GM18951 (cell line): ENCODE data around the gene RASL12.

ENCODE experiments used
- POLR2A ChIP-seq: IDR thresholded peaks from 4 replicates; pipeline ENCODE4 v1.6.1; 2011; ENCODE audit warnings: mild to moderate bottlenecking; ENCODE audit not compliant: insufficient read length, insufficient read depth; ENCODE audit errors: extremely low read depth
- in situ Hi-C: fragments of 300-500 bp; cut with MboI; formaldehyde crosslinking; loops from one replicate; pipeline ENCODE4 v1.12.0; 2022; ENCODE audit warnings: low sequenced_read_pairs, mixed read lengths, inconsistent platforms; ENCODE audit not compliant: unreplicated experiment

The RASL12 gene

DNA sequence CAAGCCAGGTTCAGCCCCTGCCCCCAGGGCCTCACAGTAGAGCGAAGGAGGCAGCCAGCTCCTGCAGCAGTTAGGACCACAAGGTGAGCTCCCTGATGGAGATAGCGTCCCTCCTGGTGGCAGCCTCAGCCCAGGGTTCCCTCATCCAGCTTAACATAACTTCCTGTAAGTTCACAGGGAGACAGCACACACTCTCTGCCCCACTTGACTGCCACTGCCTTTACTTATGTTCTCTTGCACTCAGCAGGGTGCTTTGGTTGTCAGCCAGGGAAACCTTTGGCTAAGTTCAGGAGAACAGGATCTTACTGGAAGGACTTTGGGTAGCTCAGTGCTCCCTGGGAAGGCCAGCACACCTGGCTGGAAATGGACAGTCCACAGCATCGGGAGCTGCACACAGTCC, 19.6 kb upstream of the RASL12 start:
- in situ Hi-C loops: no loop called here
- no peak for TF ChIP-seq POLR2A

DNA sequence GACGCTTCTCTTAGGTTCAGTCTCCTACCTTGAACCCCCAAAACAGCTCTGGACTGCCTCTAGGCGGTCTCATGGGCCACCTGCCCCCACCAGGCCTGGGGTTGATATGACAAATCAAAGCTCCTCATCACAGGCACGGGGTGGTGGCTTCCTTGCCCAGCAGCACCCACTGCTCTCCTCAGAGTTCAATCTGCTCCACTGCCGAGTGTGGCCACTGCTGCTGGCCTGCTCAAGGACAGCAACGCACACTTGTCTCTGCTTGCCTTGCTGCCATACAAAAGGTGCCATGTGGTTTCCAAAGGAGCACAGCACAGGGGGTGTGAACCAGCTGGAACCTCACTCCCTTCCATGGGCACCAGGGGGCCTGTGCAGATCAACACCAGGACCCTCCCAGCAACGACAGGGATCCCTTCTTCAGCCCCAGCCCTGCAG, 18.9 kb upstream of the RASL12 start:
- in situ Hi-C loops: no loop called here
- no peak for TF ChIP-seq POLR2A

DNA sequence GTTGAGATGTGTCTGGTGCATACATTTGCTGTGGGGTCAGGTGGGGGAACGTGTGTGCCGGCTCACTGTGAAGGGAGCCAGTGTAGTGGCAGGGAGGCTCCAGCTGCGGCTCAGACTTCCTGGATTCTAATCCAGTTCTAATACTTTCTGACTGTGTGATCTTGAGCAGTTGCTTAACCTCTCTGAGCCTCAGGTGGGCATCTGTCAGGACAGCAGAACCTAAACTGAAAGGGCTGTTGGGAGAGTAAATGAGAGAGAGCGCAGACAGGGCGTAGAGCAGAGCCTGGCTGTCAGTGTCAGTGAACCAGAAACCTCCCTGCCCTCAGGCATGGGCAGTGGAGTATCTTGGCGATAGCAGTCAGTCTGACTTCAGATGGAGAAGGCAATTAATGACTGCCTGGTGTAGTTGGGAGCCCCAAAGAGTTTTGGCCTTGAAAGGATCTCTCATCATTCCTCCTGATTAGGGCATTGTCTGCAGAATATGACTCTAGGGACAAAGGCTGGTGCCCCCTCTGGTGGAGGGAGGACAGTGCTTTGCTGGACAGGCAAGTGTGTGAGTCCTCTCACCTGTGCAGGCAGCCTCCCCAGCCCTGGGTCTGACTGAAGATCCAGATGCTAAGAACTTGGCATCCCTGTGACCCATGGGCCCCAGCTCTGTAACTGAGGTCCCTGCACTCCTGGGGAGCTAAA, 18.3 kb upstream of the RASL12 start:
- in situ Hi-C loops: no loop called here
- TF ChIP-seq POLR2A: no peak

DNA sequence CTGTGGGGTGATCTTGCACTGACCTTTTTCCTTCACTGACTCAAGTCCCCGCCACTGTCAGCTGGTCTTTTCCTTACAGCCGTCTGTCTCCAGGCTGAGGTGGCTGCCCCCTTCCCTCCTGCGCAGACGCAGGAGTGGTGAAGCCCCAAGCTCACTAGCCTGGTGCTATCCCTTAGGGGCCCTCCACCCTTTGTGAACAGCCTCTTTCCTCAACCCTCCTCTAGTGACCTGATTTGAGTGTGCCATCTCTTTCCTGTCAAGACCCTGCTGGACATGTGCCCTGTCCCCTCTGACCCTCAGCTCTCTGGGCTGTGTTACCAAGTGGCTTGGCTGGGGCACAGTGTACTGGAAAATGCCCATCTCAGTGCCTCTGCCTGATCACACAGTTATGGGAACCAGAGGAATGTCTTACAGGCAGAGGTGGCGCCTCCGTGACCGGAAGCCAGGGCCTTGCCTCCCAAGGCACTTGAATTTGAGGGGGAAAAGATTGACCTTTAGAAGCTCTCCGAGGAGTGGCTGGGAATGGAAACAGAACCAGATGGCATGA, 17.5 kb upstream of the RASL12 start:
- in situ Hi-C loops: no loop called here
- no peak for TF ChIP-seq POLR2A

DNA sequence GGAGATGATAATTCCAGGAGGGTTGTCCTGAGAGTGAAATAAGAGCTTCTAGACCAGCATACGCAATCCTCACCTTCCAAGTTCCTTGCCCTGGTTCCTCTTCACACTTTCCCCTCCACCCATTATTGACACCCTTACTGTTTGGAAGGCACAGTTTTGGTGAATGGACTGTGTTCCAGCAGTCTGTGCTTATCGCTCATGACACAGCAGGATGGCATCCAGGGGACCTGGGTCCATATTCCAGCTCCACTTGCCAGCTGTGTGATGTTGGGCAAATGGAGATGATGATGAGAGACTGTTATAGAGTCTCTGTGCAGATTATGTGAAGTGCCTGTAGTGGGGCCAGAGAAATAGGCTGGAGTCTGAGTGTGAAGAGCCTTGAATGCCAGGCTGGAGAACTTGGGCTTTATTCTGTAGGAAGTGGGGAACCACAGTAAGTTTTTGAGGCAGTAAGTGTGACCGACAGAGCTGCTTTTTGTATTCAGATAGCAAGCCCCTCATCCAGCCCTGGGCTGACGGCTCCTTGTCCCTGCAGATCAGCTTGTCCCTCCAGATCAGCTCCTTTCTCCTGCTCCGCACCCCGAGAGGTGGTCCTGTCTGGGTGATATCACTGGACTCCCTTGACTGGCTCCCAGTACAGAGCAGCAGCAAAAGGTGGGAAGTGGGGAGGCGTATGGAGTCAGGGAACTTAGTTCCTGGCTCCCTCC, 16.9 kb upstream of the RASL12 start:
- in situ Hi-C loops: no loop called here
- TF ChIP-seq POLR2A: no peak

DNA sequence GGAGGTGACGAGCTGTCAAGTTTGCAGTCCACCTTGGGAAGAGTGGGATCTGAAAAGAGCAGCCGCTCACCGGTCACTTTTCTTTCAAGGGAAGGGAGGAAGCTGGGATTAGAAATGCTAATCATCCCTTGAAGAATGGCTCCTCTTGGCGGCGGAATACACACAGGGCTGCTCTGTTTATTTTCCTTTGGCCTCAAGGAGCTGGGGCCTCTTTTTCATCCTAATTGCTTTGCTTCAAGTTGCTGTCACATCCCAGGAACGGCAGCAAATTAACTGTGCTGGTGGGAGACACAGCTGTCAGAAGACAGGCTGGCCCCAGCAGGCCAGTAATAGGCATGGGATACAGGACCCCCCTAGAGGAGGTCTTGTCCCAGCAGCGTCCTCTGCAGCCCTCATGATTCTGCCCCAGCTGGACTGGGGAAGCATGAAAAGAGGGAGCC, 15.5 kb upstream of the RASL12 start:
- in situ Hi-C loops: no loop called here
- TF ChIP-seq POLR2A: no peak

DNA sequence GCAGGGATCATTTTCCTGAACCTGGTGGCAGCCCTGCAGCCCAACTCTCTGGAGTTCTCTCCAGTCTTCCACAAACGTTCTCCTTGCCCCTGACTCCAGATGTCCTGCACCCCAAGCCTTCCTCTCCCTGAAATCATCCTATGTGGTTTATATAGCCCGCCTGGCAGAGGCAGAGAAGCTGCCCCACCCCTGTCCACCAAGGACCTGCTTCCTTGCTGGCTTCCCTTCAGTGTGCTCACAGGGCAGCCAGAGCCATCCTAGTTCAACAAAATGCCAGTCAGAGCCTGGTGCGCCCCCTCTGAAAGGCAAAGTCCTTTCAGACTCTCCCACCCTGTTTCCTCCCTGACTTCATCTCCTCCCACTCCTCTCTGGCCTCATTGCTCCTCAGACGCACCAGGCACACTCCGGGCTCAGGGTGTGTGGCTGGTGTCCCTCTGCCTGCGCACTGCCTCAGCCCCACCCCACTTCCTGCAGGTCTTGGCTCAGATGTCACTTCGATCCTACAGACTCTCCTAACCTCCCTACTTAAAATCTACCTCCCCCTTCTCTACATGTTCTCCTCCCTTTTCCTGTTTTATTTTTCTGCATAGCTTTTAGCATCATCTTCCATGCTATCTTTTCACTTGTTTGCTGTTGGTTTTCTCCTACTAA, 14.6 kb upstream of the RASL12 start:
- in situ Hi-C loops: no loop called here
- TF ChIP-seq POLR2A: no peak

DNA sequence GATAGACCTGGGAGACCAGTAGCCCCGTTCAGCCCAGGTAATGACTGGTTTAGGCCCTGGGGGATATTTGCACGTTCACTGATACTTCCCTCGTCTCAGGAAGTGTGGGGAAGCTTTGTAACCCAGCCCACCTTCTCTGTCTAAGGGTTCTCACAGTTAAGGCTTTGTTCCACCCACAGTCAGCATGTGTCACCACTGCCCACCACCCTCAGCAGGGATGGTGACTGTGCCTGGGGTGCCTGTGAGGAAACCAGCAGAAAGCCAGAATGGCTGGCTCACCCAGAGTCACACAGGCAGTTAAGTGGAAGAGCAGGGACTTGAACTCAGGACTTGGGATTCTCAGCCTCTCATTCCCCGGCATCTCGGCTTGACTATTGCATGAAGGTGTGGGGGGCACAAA, 14.0 kb upstream of the RASL12 start:
- TF ChIP-seq POLR2A: no peak
- in situ Hi-C loops: no loop called here

DNA sequence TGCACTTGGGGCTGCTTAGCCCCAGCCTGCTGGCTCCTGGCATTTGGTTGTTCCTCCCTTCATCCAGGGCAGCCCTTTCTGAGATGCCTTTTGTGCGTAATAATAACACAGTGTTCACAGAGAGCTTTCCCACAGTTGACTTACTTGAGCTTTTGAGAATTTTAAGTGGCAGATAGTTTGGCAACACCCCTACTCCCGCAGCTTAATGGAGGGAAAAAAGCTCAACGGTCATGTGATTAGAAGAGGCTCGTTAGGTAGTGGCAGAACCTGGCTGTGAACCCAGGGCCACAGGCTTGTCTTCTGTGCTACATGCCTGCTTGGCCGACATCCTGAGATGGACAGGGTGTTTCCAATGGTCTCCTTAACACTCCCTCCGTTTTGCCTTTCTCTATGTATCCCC, 13.5 kb upstream of the RASL12 start:
- TF ChIP-seq POLR2A: no peak
- in situ Hi-C loops: no loop called here

DNA sequence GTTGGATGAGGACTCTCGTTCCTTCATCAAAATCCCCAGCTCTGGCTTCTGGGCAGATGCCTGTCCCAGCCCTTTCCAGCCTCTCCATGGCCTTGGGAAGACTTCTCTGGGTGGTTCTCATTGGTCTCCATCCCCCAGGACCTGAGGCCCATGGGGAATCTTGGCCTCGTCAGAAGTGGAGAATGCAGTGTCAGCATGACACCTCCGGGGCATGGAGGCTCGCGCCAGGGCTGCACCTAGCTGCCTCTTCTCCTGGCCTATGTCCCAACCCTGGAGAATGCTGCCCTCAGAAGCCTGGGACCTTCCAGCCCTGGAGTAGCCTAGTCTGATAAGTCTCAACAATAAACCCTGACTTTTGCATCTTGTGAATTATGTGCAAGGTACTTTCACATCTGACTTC, 11.8 kb upstream of the RASL12 start:
- TF ChIP-seq POLR2A: no peak
- in situ Hi-C loops: no loop called here

DNA sequence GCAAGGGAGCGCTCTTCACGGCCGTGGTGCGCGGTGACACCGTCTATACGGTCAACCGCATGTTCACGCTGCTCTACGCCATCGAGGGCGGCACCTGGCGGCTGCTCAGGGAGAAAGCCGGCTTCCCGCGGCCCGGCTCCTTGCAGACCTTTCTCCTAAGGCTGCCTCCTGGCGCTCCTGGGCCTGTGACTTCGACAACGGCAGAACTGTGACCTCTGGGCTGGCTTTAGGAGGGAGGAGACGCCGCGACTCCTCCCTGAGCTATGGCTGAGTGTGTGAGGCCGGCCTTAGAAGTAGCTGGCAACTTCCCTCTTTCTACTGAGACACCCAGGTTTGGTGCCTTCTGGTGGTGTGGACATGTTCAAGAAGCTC, 10.2 kb upstream of the RASL12 start:
- TF ChIP-seq POLR2A: no peak

DNA sequence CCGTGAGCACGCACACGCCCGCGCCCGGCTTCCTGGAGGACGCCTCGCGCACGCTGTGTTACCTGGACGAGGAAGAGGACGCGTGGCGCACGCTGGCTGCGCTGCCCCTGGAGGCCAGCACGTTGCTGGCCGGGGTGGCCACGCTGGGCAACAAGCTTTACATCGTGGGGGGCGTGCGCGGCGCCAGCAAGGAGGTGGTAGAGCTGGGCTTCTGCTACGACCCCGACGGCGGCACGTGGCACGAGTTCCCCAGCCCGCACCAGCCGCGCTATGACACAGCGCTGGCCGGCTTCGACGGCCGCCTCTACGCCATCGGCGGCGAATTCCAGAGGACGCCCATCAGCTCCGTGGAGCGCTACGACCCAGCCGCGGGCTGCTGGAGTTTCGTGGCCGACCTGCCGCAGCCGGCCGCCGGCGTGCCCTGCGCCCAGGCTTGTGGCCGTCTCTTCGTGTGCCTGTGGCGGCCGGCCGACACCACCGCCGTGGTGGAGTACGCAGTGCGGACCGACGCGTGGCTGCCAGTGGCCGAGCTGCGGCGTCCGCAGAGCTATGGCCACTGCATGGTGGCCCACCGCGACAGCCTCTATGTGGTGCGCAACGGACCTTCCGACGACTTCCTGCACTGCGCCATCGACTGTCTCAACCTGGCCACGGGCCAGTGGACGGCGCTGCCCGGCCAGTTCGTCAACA, 9.6 kb upstream of the RASL12 start:
- TF ChIP-seq POLR2A: no peak
- in situ Hi-C loops: no loop called here

More for the DNA sequence above, 10.2 kb upstream of the RASL12 start:
- in situ Hi-C loops: no loop called here
